ENCODE results near the gene TRIM17.

DNA sequence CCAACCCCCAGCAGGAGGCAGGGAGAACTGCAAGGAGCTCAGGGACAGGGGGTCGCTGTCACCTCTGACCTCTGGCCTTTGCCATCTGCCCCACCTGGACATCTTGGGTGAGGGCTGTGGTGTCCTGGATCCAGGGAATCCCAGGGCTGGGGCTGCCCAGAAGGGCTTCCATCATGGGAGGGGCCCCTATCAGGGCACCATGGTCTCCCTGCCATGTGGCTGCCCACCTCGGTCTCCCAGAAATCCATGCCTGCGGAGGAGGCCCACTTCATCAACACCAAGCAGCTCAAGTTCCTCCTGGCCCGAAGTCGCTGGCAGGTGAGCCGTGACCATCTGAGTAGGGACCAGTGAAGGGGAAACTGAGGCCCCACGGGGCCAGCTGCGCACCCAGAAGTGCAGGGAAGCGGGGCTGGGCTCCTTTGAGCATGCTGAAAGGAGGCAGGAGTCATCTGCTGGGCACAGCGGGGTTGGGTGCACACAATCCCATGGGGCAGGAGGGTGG lies 46.2 kb downstream of the TRIM17 start:
- TF ChIP-seq JUND (IDR thresholded peaks at IDR 0.05) (no peak), RAD21 (IDR thresholded peaks at IDR 0.05; ENCODE audit: low read length) (no peak), EP300 (IDR thresholded peaks at IDR 0.05; ENCODE audit: borderline replicate concordance in 1 of 2, low read depth in 1 of 2, low read length in 1 of 2) (no peak), POLR2AphosphoS5 (IDR thresholded peaks at IDR 0.05; ENCODE audit: low read depth, low read length) (no peak), NFIC (IDR thresholded peaks at IDR 0.05; ENCODE audit: borderline replicate concordance) (no peak), TAF1 (IDR thresholded peaks at IDR 0.05; ENCODE audit: borderline replicate concordance, low read depth, low read length) (no peak), GABPA (IDR thresholded peaks at IDR 0.05; ENCODE audit: low read depth) (no peak)
- TF ChIP-seq, protein P1, sequence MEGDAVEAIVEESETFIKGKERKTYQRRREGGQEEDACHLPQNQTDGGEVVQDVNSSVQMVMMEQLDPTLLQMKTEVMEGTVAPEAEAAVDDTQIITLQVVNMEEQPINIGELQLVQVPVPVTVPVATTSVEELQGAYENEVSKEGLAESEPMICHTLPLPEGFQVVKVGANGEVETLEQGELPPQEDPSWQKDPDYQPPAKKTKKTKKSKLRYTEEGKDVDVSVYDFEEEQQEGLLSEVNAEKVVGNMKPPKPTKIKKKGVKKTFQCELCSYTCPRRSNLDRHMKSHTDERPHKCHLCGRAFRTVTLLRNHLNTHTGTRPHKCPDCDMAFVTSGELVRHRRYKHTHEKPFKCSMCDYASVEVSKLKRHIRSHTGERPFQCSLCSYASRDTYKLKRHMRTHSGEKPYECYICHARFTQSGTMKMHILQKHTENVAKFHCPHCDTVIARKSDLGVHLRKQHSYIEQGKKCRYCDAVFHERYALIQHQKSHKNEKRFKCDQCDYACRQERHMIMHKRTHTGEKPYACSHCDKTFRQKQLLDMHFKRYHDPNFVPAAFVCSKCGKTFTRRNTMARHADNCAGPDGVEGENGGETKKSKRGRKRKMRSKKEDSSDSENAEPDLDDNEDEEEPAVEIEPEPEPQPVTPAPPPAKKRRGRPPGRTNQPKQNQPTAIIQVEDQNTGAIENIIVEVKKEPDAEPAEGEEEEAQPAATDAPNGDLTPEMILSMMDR (IDR thresholded peaks at IDR 0.05): no peak
